ENCODE results near the gene HYI.
"Not testable (repeated sequence)": the region's sequence is repeated elsewhere in the genome, so short reads cannot be mapped to it uniquely, and the experiment has no call there.

The HYI gene

GRCh38 chr1:43464681-43465504 is 11.2 kb upstream of the HYI start:
- no peak for DNase-seq (ENCODE audit: low spot score)

GRCh38 chr1:43463479-43463878 is 9.7 kb upstream of the HYI start:
- no peak for DNase-seq (ENCODE audit: low spot score)

- no peak for DNase-seq (ENCODE audit: low spot score)
Observed at GRCh38 chr1:43460988-43461693, 7.4 kb upstream of the HYI start.

GRCh38 chr1:43458379-43458778 is 4.6 kb upstream of the HYI start:
- not testable (repeated sequence) for DNase-seq (ENCODE audit: low spot score)

DNA sequence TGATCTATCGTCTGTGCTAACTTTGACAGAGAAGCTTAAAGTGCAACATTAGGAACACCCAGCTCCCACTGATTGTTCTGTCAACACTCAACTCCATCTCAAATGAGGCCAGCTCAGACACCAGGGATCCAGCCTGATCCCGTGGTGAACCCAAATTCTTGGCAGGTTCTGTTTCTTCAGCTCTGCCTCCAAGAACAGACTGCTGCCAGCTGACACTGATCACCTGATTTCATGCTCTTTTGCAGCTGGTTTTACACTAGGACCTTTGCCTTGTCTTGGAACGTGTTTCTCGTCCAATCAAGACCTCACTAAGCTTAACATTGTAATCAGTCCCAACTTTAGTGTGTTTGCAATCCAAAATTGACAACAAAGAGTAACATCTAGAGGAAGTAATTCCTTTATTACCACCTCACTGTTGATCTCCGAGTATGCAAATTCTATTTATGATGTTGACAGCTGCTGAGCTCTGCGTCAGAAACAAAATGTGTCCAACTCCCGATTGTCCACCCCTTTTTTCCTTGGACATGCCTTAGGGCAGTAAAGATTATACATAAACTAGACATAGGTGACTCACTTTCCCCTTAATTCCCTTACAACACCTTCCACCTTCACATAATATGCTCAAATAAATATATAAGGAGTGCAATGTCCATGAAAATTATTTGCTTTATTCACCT is 1.6 kb upstream of the HYI start:
- DNase-seq (ENCODE audit: low spot score): no peak

DNA sequence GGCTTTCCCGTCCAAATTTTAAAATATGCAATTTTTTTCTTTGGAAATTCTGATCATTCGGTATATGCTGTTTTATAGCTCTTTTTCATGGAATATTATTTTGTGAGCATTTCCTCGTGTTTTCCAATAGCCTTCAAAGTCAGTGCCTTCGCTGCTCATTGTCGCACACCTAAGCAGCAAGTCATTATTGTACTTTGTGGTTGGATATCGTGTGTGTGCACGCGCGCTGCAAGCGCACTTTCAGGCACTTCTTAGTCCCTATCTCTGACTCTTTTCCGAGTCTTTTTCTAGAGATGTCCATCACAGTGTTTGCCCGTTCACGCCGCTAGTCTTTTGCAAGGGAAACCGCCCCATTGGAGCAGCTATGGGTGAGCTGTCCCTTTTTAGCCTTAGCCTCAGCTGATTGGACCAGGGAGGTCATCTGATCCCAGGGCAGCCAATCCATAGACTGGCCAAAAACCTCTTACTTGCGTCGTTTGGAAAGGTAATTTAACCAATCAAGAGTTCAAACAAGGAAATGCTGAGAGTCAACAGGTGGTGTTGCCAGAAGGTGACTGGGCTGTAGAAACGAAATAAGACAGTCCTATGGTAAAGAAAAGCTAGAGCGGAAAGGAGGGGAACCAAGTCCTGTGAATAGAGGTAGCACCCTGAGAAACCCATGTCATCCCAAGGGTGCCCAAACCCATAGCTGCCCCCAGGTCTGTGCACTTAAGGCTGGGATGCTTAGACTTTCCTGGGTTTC is 710 bp upstream of the HYI start:
- DNase-seq (ENCODE audit: low spot score): peak; percentile 76

GRCh38 chr1:43452789-43453441 is 816 bp downstream of the HYI start:
- DNase-seq (ENCODE audit: low spot score): no peak

GRCh38 chr1:43451701-43452532 is 1.8 kb downstream of the HYI start:
- no peak for DNase-seq (ENCODE audit: low spot score)

DNA sequence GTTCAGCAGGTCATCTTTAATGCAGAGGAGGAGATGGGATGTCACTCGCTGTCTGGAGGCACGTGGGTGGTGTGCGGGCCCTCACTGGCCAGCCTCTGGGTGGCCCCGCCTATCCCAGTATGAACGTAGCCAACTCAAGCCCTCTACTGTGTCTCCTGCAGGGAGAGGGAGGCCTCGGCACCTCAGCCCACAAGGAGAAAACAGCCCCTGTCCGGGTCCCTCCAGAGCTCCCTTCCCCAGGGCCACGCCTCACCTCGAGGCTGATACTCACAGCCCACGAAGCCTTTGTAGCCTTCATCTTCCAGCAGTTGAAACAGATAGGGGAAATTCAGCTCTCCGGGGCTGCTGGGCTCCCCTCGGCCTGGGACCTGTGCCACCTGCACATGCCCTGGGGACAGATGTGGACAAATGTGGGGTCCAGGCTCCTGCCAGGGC is 2.6 kb downstream of the HYI start:
- DNase-seq (ENCODE audit: low spot score): no peak

DNA sequence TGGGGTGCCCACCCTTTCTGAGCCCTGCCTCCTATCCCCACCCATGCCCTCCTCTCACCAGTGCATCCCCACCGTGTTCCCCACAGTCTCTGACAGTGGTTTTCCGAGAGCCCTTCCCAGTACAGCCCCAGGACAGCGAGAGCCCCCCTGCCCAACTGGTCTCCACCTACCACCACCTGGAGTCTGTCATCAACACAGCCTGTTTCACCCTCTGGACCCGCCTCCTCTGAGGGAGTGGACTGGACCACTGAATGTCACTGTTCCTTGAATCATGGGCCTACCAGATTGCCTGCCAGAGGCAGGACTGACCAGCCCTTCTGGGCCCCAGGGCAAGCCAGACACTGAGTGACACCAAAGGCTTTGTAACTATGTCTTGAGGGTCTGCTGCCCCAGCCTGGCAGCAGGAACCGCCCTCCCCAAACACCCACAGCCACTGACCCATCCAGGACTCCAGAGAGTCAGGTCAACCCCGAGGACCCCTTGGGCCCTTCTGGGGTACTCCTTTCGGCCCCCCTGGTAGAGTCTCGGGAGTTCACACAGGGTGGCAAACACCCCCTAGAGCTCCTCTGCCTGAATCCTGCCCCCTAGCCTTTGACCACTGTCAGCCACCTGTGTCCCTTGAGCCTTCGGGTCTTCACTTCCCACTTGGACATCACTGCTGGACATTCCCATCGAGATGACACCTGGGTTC is 3.3 kb downstream of the HYI start:
- DNase-seq (ENCODE audit: low spot score): no peak

GRCh38 chr1:43449708-43450069 is 4.0 kb downstream of the HYI start:
- no peak for DNase-seq (ENCODE audit: low spot score)

- no peak for DNase-seq (ENCODE audit: low spot score)
Observed at GRCh38 chr1:43448955-43449707, 4.6 kb downstream of the HYI start.

GRCh38 chr1:43447891-43448708 is 5.6 kb downstream of the HYI start:
- DNase-seq (ENCODE audit: low spot score): no peak

- no peak for DNase-seq (ENCODE audit: low spot score)
Observed at GRCh38 chr1:43446881-43447835, 6.6 kb downstream of the HYI start.

DNA sequence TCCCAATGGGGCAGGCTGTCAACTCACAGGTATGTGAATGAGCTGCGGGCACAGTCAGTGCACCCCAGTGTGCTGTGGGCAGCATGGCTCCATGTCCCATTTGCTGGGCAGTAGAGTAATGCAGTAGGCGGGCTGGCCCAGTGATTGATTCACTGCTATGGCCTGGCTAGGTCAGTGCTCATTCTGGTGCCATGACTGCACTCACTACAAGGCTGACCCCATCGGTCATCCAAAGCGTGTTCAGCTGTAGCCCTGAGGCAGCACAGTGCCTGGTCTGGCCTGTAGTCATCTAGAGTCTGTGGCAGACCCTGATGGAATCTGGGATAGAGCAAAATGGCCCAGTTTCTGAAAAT is 7.4 kb downstream of the HYI start:
- DNase-seq (ENCODE audit: low spot score): no peak

GRCh38 chr1:43445606-43446387 is 7.9 kb downstream of the HYI start:
- no peak for DNase-seq (ENCODE audit: low spot score)

- no peak for DNase-seq (ENCODE audit: low spot score)
Observed at GRCh38 chr1:43444836-43445235, 8.9 kb downstream of the HYI start.
